Natural killer cell (primary cell): ENCODE data around the gene COPS4. TPM values are rescaled to one million over a fixed set of nuclear protein-coding genes. Genes with fewer than 3 reads are reported as not detected.

ENCODE experiments used
- ATAC-seq, 3 donors: fragments of 150-1000 bp in 2 of 3; fragments of 200-7000 bp in 1 of 3; cut with Tn5 transposase; 1 replicate in 1 of 3; 2 replicates in 2 of 3; pipeline ENCODE4 v1.10.0; 2021; ENCODE audit warnings: mild to moderate bottlenecking in 2 of 3, moderate library complexity in 2 of 3
- DNase-seq, 2 donors: peaks; one replicate each; pipeline versions ENCODE4 v3.0.0 to v3.0.0-alpha.2; 2013 to 2021; ENCODE audit warnings: mixed read lengths in 1 of 2
- H3K27ac ChIP-seq: one replicate; pipeline ENCODE4 v1.5.1; 2013; ENCODE audit warnings: mild to moderate bottlenecking, low read length
- H3K27me3 ChIP-seq: one replicate; pipeline ENCODE4 v1.6.1; 2013; ENCODE audit warnings: low read length; ENCODE audit not compliant: control insufficient read depth, insufficient read depth
- H3K36me3 ChIP-seq: one replicate; pipeline ENCODE4 v1.6.1; 2013; ENCODE audit warnings: low read length; ENCODE audit not compliant: control insufficient read depth, insufficient read depth
- H3K4me1 ChIP-seq: one replicate; pipeline ENCODE4 v1.6.1; 2013; ENCODE audit warnings: low read length; ENCODE audit not compliant: control insufficient read depth, insufficient read depth
- H3K4me3 ChIP-seq: one replicate; pipeline ENCODE4 v1.5.1; 2013; ENCODE audit warnings: low read length
- H3K9me3 ChIP-seq: one replicate; pipeline ENCODE4 v1.6.1; 2013; ENCODE audit warnings: low read length; ENCODE audit not compliant: control insufficient read depth, insufficient read depth
- H3K27ac Mint-ChIP-seq, 2 donors: one replicate each; pipeline ENCODE4 v1.8.0; 2022; ENCODE audit warnings: mild to moderate bottlenecking in 2 of 2, mixed read lengths in 2 of 2, moderate library complexity in 1 of 2
- H3K27me3 Mint-ChIP-seq, 2 donors: one replicate each; pipeline ENCODE4 v1.8.0; 2022; ENCODE audit warnings: low read depth in 2 of 2, mixed read lengths in 2 of 2
- H3K36me3 Mint-ChIP-seq: one replicate; pipeline ENCODE4 v1.8.0; 2022; ENCODE audit warnings: mixed read lengths
- H3K4me1 Mint-ChIP-seq, 2 donors: one replicate each; pipeline ENCODE4 v1.8.0; 2022; ENCODE audit warnings: mixed read lengths in 2 of 2
- H3K4me3 Mint-ChIP-seq: one replicate; pipeline ENCODE4 v1.8.0; 2022; ENCODE audit warnings: mild to moderate bottlenecking, moderate library complexity, mixed read lengths
- H3K9me3 Mint-ChIP-seq, 2 donors: one replicate each; pipeline ENCODE4 v1.8.0; 2022; ENCODE audit warnings: mixed read lengths in 2 of 2
- WGBS: methylation state at CpG from one replicate; pipeline ENCODE4 v1.1.7; 2013; ENCODE audit warnings: missing lambda C conversion rate; ENCODE audit not compliant: insufficient coverage; 5-methylcytosine and 5-hydroxymethylcytosine counted together
- intact Hi-C: fragments of 100-400 bp; cut with micrococcal nuclease; formaldehyde crosslinking; loops from one replicate; pipeline ENCODE4 v1.14.2; 2022
- total RNA-seq, 4 donors: library from RNA; stranded (reverse); fragments of 120-200 nt in 1 of 4; gene quantifications; one replicate each; pipeline versions ENCODE4 v1.2.3 to v1.2.4, GENCODE V29; 2013 to 2022
- TF ChIP-seq, protein P1 (sequence below): fragments of 200-600 bp; IDR thresholded peaks from one replicate; pipeline ENCODE4 v1.8.0; 2022; ENCODE audit warnings: antibody characterized with exemption

The COPS4 gene
- total RNA-seq, 3 donors from 2014 or later (not counting 1 experiment from before 2014, with no cell fraction given), result 35.8 to 39.8 (median 36.1) TPM

DNA sequence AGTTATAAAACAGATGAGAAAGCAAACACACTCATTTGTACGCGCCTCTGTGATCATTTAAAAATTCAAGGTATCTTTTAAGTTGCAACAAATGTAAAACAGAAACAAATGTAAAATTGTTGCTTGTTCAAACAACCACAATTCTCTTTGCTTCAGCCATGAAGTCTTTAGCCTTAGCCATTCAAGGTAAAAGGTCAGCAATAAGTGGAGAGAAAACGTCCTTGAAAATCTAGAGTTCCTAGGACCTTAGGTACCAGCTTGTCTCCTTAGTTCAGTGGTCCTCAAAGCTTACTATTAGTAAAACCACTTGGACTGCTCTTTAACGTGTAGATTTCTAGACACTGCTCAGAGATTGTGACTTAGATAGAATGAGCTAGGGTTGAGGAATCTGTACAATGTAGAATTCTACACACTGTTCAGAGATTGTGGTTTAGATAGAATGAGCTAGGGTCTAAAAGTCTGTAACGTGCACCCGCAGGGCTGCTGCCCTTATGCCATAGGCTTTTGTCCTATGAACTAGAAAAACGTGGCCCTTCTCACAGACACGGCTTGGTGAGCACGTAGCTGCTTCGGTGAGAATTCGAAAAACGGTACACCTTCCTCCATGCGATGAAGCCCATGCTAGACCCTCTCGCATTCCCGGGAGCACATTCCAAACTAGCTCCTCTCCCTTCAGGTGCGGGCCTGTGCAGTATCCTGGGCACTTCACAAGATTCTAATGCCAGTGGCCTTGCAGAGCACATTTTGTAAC is 77.9 kb downstream of the COPS4 start:
- Histone ChIP-seq H3K27me3 (no peaks in the 10 kb centered on the region), H3K4me3 (peak overlapping the region; percentile 79), H3K36me3 (peaks cover 18% of the 10 kb centered on the region), H3K9me3 (no peaks in the 10 kb centered on the region), H3K4me1 (peaks cover 27% of the 10 kb centered on the region), H3K27ac (peak overlapping the region; percentile 67)
- no peaks in the 10 kb centered on the region for H3K27me3 Mint-ChIP-seq
- 2% methylated on average over 16 of the region's 16 CpGs for WGBS
- TF ChIP-seq, protein P1, sequence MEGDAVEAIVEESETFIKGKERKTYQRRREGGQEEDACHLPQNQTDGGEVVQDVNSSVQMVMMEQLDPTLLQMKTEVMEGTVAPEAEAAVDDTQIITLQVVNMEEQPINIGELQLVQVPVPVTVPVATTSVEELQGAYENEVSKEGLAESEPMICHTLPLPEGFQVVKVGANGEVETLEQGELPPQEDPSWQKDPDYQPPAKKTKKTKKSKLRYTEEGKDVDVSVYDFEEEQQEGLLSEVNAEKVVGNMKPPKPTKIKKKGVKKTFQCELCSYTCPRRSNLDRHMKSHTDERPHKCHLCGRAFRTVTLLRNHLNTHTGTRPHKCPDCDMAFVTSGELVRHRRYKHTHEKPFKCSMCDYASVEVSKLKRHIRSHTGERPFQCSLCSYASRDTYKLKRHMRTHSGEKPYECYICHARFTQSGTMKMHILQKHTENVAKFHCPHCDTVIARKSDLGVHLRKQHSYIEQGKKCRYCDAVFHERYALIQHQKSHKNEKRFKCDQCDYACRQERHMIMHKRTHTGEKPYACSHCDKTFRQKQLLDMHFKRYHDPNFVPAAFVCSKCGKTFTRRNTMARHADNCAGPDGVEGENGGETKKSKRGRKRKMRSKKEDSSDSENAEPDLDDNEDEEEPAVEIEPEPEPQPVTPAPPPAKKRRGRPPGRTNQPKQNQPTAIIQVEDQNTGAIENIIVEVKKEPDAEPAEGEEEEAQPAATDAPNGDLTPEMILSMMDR, result no peak
- peaks cover 55 to 65% of the 10 kb centered on the region in 2 donors for H3K4me1 Mint-ChIP-seq
- no peaks in the 10 kb centered on the region for H3K9me3 Mint-ChIP-seq
- DNase-seq (peak in 1 of 2 donors; percentile 53), ATAC-seq (peak in 1 of 3 donors; percentile 3)
- intact Hi-C loops, result loop anchor here (5.0 kb wide), 2 partner anchors 101 to 221 kb away; partner anchors contain the start of genes LIN54 and SEC31A
- peaks cover 23% of the 10 kb centered on the region for H3K36me3 Mint-ChIP-seq
- H3K27ac Mint-ChIP-seq, result peak overlapping the region; percentile 96 to 98
- peak overlapping the region; percentile 100 for H3K4me3 Mint-ChIP-seq

DNA sequence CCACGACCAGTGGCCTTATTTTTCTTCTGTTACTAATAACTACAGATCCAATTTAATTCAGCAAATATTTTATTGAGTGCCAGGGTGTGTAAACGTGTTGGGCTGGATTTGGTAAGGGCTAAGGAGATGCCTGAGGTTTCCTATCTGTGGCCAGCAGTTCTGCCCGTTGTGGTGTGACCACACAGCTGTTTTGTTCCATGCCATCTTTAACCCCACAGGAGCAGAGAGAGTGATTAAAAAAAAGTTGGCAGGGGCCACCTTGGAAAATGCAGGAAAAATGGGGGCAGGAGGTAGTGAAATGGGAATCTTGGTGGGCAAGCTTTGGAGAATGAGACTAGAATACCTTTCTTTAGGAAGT is 78.4 kb downstream of the COPS4 start:
- Mint-ChIP-seq H3K4me3 (peak overlapping the region; percentile 100), H3K9me3 (no peaks in the 10 kb centered on the region), H3K27ac (peak overlapping the region; percentile 96 to 98), H3K36me3 (peaks cover 23% of the 10 kb centered on the region), H3K27me3 (no peaks in the 10 kb centered on the region), H3K4me1 (peaks cover 50 to 61% of the 10 kb centered on the region in 2 donors)
- intact Hi-C loops, result loop anchor here (5.0 kb wide), 2 partner anchors 101 to 221 kb away; partner anchors contain the start of genes LIN54 and SEC31A
- no peaks in the 10 kb centered on the region for H3K9me3 ChIP-seq
- WGBS, result 0% methylated on average over 2 of the region's 3 CpGs
- TF ChIP-seq, protein P1, result no peak
- H3K36me3 ChIP-seq, result peaks cover 16% of the 10 kb centered on the region
- DNase-seq (peak in 1 of 2 donors; percentile 35), ATAC-seq (no peak)
- no peaks in the 10 kb centered on the region for H3K27me3 ChIP-seq
- peaks cover 22% of the 10 kb centered on the region for H3K4me1 ChIP-seq
- H3K27ac ChIP-seq, result peak overlapping the region; percentile 67
- H3K4me3 ChIP-seq, result peak overlapping the region; percentile 79

DNA sequence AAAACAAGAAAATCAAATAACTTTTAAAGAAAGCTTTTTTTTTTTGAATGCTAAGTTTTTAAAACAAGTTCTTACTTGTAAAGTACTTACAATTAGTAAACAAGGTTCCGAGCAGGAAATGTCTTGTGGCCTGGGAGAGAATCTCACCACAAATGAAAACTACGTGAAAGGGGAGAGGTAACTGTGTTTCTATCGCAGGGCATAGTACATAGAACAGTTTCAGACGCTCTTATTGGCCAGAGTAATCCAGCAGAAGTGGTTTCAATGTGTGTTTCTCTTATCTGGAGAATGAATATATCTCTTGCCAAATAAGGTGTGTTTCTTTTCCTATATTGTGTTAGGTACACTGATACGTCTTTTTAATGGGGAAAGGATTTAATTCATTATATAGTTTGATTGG is 79.6 kb downstream of the COPS4 start, which contains the start of gene PLAC8:
PLAC8 (minus strand) TSS at position 154 of the 400 bp plus-strand sequence. CDS start 6,808 bp downstream, outside the sequence.
- WGBS, result 0% methylated on average over 5 of the region's 5 CpGs
- peaks cover 6% of the 10 kb centered on the region for H3K36me3 ChIP-seq
- no peaks in the 10 kb centered on the region for H3K9me3 ChIP-seq
- Mint-ChIP-seq H3K4me1 (peaks cover 49 to 52% of the 10 kb centered on the region in 2 donors), H3K36me3 (peaks cover 14% of the 10 kb centered on the region), H3K27ac (peak within 1 kb of the TSS; percentile 96 to 98), H3K9me3 (no peaks in the 10 kb centered on the region), H3K27me3 (no peaks in the 10 kb centered on the region), H3K4me3 (peak within 1 kb of the TSS; percentile 100)
- H3K4me3 ChIP-seq, result peak within 1 kb of the TSS; percentile 79
- DNase-seq, result peak in 1 of 2 donors; percentile 86
- H3K27ac ChIP-seq, result peak within 1 kb of the TSS; percentile 67
- TF ChIP-seq, protein P1, result no peak
- peak; percentile 52 to 71 (median 65) for ATAC-seq
- intact Hi-C loops, result loop anchor here (5.0 kb wide), 2 partner anchors 102 to 222 kb away; partner anchors contain the start of genes LIN54 and SEC31A
- H3K27me3 ChIP-seq, result no peaks in the 10 kb centered on the region
- H3K4me1 ChIP-seq, result peaks cover 17% of the 10 kb centered on the region
